ENCODE data around the gene RNF112.
"Not testable (repeated sequence)": the region's sequence is repeated elsewhere in the genome, so short reads cannot be mapped to it uniquely, and the experiment has no call there.

Gene RNF112

GRCh38 chr17:19456016-19456927 lies 45.2 kb downstream of the RNF112 start:
- no peak for DNase-seq

- DNase-seq = no peak
Observed at GRCh38 chr17:19457046-19457445, 46.0 kb downstream of the RNF112 start.

- DNase-seq = no peak
Observed at GRCh38 chr17:19457830-19458271, 46.8 kb downstream of the RNF112 start.

GRCh38 chr17:19458481-19458880 lies 47.4 kb downstream of the RNF112 start:
- not testable (repeated sequence) for DNase-seq

- not testable (repeated sequence) for DNase-seq
Observed at GRCh38 chr17:19459018-19459655, 48.1 kb downstream of the RNF112 start.

DNA sequence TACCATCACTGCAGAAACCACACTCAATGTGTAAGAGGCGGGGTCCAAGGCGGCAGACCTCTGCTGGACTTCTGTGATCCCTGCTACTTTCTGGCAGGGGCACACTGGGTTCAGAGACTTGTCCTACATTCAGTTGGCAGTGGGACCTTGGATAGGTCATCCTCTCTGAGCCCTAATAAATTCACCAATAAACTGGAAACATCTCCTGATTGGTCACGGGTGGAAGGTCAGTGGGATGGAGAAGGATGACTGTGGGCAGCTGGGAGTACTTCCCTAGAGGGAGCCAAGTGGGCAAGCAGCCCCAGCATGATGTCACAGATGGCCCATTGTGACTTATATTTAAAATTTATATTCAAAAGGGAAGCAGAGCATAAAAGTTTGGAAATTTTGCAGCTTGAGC lies 49.7 kb downstream of the RNF112 start:
- DNase-seq = peak; percentile 54 to 74

GRCh38 chr17:19461116-19461515 lies 50.1 kb downstream of the RNF112 start:
- DNase-seq = no peak

- no peak for DNase-seq
Observed at GRCh38 chr17:19461681-19462080, 50.6 kb downstream of the RNF112 start.

GRCh38 chr17:19462456-19463035 lies 51.5 kb downstream of the RNF112 start:
- peak; percentile 35 to 46 for DNase-seq

DNA sequence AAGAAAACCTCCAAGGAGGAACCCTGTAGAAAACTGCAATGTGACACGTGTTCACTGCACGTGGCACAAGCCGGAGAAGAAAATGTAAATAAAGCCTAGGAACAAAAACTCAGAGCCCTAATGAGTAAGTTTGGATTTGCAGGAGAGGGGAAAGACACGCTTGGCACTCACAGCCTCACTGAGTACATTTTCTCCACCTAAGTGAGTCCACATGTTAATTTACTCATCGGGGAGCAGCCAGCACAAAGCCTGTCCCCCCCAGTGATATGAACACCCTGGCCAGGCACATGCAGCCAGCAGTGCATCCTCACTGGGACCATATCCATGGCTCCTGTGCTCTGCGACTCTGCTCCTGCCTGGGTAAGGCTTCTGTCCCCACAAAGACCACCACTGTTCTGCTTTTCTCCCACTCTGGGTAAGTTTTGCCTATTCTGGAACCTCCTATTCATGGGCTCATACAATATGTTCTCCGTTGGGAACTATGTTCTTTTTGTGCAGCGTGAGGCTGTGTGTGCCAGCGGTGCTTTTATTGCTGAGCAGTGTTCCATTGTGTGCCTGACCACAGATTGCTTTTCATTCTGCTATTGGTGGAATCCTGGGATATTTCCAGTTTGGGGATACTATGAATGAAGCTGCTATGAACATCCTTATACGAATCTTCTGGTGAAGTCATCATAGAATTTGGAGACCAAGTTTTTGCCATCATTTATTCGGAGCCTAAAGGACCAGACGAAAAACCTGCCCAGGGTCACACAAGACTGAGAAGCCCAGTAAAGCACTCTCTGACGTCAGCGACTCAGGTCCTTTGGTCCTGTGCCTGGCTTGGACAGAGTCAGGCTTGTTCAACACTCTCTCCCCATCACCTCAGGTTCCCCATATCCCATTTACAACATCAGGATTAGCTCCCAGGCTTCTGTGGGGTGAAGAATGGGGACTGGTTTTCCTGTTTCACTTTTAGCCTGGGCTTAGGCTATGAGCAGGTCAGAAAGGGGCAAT lies 53.3 kb downstream of the RNF112 start:
- no peak for DNase-seq

Measured in inflammatory macrophage treated with lipopolysaccharide for 1 hour (primary cell).